ENCODE measurements around the gene SCLY.
A peak's percentile ranks its signal among the peaks of the same experiment; 100 is the strongest.

The SCLY gene

GRCh38 chr2:238117199-238118154 lies 56.7 kb downstream of the SCLY start:
- ChIA-PET CTCF (interaction anchor here (0.6 kb wide), 1 partner anchor 31 kb away, joined by 8 read pairs; no protein-coding TSS in a partner anchor), POLR2A (interaction anchor here (0.5 kb wide), 1 partner anchor 80 kb away, joined by 3 read pairs; no protein-coding TSS in a partner anchor)
- TF ChIP-seq EGR2 (tag by site-specific recombination; IDR thresholded peaks at IDR 0.05; ENCODE audit: low read depth) (0 out of 2 replicates have a peak, but pooled peaks have one; percentile 37), ATF2 (tag by site-specific recombination; IDR thresholded peaks at IDR 0.05; ENCODE audit: low read depth) (no peak), PRDM1 (tag by site-specific recombination; IDR thresholded peaks at IDR 0.05) (no peak), SCRT1 (tag by site-specific recombination; IDR thresholded peaks at IDR 0.05; ENCODE audit: borderline replicate concordance) (peak; percentile 52; the same call in 1 of the 2 replicates), ZNF366 (tag by site-specific recombination; conservative IDR thresholded peaks at IDR 0.05) (peak; percentile 79), ZBTB17 (tag by site-specific recombination; IDR thresholded peaks at IDR 0.05) (peak; percentile 82), SCRT2 (tag by site-specific recombination; IDR thresholded peaks at IDR 0.05) (peak; percentile 70)
- Histone ChIP-seq H3K9me3 (ENCODE audit: control insufficient read depth, insufficient read depth, low read depth, low read length) (no peaks in the 10 kb centered on the region), H3K36me3 (ENCODE audit: control insufficient read depth in 2 of 2, insufficient read depth in 1 of 2, low read length in 2 of 2) (no peaks in the 10 kb centered on the region), H3K4me3 (ENCODE audit: low read depth, low read length) (no peak overlapping the region), H3K4me1 (ENCODE audit: control insufficient read depth, insufficient read depth, low read length) (no peaks in the 10 kb centered on the region), H3K27ac (ENCODE audit: extremely low read depth, low read depth, low read length) (no peak overlapping the region)

- Histone ChIP-seq H3K9me3 (ENCODE audit: control insufficient read depth, insufficient read depth, low read depth, low read length) (no peaks in the 10 kb centered on the region), H3K36me3 (ENCODE audit: control insufficient read depth in 2 of 2, insufficient read depth in 1 of 2, low read length in 2 of 2) (no peaks in the 10 kb centered on the region), H3K4me3 (ENCODE audit: low read depth, low read length) (no peak overlapping the region), H3K4me1 (ENCODE audit: control insufficient read depth, insufficient read depth, low read length) (no peaks in the 10 kb centered on the region), H3K27ac (ENCODE audit: extremely low read depth, low read depth, low read length) (no peak overlapping the region)
- CTCF ChIA-PET, result interaction anchor here (1.2 kb wide), 1 partner anchor 143 kb away, joined by 3 read pairs; no protein-coding TSS in a partner anchor
- POLR2A ChIA-PET, result no interaction called here
- TF ChIP-seq ZIC2 (tag by site-specific recombination; IDR thresholded peaks at IDR 0.05), result peak; percentile 54
- TF ChIP-seq ZNF776 (tag by site-specific recombination; IDR thresholded peaks at IDR 0.05; ENCODE audit: borderline replicate concordance), result no peak
Observed at GRCh38 chr2:238119756-238120462, 59.1 kb downstream of the SCLY start.

- CTCF ChIA-PET, result interaction anchor here (0.6 to 1.2 kb wide), 2 partner anchors 82 to 143 kb away, joined by 3 to 4 read pairs; no protein-coding TSS in a partner anchor
- Histone ChIP-seq H3K4me3 (ENCODE audit: low read depth, low read length) (no peak overlapping the region), H3K9me3 (ENCODE audit: control insufficient read depth, insufficient read depth, low read depth, low read length) (no peaks in the 10 kb centered on the region), H3K27ac (ENCODE audit: extremely low read depth, low read depth, low read length) (no peak overlapping the region), H3K36me3 (ENCODE audit: control insufficient read depth in 2 of 2, insufficient read depth in 1 of 2, low read length in 2 of 2) (no peaks in the 10 kb centered on the region), H3K4me1 (ENCODE audit: control insufficient read depth, insufficient read depth, low read length) (no peaks in the 10 kb centered on the region)
- TF ChIP-seq ZIC2 (tag by site-specific recombination; IDR thresholded peaks at IDR 0.05) (peak; percentile 83), ZBTB48 (tag by site-specific recombination; IDR thresholded peaks at IDR 0.05) (no peak), GLIS1 (tag by site-specific recombination; IDR thresholded peaks at IDR 0.05) (peak; percentile 86), ZNF558 (tag by site-specific recombination; IDR thresholded peaks at IDR 0.05) (no peak)
- POLR2A ChIA-PET, result no interaction called here
Observed at GRCh38 chr2:238120463-238121298, 59.9 kb downstream of the SCLY start.
